ENCODE measurements around the gene GJD4.

The GJD4 gene, protein sequence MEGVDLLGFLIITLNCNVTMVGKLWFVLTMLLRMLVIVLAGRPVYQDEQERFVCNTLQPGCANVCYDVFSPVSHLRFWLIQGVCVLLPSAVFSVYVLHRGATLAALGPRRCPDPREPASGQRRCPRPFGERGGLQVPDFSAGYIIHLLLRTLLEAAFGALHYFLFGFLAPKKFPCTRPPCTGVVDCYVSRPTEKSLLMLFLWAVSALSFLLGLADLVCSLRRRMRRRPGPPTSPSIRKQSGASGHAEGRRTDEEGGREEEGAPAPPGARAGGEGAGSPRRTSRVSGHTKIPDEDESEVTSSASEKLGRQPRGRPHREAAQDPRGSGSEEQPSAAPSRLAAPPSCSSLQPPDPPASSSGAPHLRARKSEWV

DNA sequence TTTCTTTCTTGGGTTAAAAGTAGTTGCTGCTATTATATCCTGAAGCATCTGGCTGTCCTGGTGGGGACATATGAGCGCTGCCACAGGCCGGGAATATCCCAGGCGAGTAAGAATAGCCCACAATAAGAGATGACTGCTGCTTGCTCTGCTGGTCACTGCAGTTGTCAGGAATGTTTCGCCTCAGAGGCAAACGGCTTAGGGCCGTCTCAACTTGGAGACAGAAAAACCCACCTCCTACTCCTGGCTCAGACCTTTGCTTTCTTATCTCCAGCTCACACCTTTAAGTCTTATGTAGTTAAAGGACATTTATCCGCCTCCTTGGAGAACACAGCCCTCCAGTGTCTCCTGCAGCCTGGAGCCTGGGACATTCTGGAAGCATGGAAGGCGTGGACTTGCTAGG, at the start of gene GJD4:
Gene GJD4, plus strand, starts transcription at position 151 of the 400 bp plus-strand sequence. Its CDS starts 227 bp downstream, at position 378.
- no peak for DNase-seq (ENCODE audit: low spot score)

DNA sequence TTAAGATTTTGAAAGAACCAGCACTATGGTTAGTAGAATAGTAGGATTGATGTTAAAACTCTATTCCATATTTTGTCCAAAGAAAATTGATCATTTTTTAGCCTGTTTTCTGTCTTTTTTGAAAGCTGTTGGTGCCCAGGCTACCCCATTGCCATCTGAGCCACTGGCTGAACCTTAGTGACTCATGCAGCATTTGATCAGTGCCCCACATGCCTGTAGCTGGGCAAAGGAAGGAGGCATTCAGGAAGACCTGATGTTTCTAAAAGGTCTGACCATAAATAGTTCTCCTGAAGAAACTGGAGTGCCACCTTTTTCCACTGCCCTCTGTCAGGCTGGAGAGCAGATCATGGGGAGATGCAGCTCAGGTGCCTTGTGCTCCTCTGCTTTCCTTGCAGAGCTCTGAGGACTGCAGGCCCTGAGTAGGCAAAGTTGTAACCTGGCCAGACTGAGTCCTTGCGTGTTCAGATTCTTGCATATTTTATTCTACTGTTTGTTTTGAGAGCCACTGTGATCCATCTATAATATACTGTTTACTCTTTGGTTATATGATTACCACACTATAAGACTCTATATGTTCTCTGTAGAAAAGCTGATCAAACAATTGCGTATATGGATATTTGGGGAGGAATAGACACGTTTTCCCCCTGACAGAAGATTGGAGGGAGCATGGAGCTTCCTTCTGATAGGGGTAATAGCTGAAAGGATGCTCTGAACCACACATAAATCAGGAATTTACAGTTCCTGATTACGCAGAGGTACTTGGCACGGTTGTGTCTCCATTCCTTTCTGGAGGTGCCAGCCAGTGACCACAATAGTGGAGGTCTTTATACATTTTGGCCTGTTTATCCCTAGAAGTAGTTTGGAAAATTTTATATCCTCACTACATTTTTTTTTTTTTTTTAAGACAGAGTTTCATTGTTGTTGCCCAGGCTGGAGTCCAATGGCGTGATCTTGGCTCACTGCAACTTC, 48.9 kb upstream of the GJD4 start:
- DNase-seq (ENCODE audit: low spot score): no peak

DNA sequence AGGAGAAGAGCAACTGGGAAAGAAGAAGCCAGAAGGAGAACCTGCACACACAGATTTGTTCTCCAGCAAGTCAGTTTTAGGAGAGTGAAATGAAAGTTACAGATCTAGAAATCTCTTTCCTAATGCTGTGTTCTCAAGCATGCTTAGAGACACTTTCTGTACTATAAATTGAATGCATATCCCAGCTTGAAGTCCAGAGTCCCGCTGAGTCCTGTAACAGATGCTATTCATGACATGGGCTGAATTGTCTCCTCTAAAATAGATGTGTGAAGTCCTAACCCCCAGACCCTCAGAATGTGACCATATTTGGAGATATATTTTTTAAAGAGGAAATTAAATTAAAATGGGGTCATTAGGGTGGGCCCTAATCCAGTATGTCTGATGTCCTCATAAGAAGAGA, 46.9 kb upstream of the GJD4 start:
- no peak for DNase-seq (ENCODE audit: low spot score)

DNA sequence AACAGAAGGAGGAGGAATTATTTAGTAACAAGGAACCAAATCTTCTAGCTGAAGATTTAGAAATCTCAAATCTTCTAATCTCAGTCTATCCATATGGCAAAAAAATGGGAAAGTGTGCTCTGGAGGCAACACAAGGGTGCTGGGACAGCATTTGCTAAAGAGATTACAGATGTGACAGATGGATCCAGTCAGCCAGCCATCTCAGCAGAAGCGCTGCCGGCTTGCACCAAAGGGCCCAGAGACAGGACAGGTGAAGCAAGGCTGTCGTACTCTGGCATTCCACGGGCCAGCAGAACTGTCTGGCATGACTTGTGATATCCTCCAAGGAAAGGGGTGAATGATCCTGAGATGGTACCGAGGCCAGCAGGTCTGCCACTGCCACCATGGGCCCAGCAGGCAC, 45.7 kb upstream of the GJD4 start:
- no peak for DNase-seq (ENCODE audit: low spot score)

DNA sequence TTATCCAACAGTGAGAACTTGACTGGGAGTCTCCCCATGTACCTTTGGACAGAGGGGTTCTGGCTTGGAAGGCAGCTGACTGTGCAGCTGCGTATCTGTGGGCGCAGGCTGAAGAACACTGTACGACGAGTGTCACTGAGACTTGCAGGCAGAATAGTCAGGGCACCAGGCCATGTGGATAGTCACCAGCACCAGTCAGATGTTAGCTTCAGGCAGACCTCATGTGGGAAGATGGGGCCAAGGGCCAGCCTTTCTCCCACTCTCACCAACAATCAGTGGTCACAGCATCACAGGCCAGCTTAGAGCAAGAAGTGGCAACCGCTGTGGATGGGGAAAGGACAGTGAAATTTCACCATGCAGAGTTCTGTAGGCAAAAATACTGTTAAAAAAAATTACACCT, 43.4 kb upstream of the GJD4 start:
- no peak for DNase-seq (ENCODE audit: low spot score)

DNA sequence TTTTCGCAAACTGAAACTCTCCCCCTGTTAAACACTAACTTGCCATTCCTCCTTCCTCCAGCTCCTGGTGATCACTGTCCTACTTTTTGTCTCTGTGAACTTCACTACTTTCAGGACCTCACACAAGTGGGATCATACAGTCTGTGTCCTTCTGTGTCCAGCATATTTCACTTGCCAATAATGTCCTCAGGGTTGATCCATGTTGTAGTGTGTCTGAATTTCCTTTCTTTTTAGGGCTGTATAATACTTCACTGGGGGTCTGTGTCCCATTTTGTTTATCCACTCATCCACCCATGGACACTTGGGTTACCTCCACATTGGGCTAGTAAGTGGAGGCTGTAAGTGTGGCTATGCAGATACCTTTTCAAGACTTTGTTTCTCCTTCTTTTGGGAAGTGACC, 42.7 kb upstream of the GJD4 start:
- DNase-seq (ENCODE audit: low spot score): no peak

DNA sequence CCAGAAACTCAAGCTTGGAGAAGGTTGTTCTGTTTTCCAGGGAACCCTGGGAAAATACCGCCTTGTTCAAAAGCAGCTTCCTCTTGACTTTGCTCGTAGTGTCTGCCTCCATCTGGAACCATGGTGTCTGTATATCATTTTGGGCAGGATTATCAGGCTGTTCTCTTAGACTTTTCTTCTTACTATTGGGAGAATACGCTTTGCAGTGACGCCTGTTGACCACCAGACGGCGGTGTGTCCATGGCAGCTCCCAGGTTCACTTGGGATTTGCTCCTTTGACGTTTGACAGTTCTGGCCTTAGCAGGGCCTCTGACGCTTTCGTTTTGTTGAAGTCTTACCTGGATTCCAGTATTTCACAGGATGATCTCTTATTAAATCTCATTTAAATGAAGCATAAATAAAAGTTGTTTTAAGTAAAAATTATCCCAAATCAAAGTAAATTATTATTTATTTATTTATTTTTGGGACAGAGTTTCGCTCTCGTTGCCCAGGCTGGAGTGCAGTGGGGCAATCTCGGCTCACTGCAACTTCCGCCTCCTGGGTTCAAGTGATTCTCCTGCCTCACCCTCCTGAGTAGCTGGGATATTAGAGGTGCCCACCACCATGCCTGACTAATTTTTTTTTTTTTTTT, 41.8 kb upstream of the GJD4 start:
- DNase-seq (ENCODE audit: low spot score): peak; percentile 79

DNA sequence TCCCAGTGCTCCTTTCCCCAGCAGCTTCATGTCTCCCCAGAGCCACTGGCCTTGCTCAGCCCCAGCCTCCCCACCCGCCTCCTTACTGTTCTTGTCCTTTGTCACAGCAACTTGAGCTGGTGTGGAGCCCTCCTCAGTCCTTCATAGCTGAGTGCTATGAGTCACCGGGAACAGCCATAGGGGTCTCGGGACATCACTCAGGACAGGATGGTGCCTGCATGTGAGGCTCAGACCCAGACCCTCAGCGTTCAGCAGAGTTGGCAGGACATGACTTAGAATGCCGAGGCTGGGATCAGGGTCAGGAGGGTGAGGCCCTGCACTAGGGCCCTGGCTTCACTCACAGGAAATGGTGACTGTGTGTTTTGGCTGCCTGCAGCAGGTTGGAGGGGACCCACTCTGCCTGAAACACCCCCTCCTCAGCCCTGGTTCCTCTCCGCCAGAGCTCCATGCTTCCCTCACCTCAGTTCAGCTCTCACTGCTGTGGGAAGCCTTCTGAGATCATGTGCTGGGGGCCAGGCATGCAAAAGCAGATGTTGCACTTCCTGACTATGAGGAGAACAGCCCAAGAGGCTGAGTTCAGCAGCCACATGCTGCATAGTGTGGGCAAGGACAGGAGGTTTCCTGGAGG, 40.7 kb upstream of the GJD4 start:
- DNase-seq (ENCODE audit: low spot score): peak; percentile 58

DNA sequence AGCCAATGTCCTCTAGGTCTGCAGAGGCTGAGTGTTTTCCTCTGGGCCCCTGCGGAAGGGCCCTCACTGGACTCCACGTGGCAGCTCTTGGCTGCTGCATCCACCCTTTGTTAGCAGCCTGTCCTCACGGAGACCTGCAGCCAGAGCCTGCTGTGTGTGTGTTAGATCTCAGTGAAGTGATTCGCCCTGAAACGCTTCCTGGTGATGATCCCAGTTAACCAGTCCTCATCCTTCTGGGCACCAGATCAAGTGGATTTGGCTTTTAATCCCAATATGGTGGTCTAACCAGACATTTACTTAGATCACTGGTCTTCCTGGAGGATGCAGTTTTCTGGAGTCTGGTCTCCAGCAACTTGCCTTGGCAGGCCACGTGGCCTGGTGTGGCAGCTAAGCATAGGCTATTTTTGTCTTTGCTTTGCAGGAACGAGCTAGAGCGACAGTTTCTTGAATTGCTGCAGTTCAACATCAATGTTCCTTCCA, 39.5 kb upstream of the GJD4 start:
- DNase-seq (ENCODE audit: low spot score): peak; percentile 38

DNA sequence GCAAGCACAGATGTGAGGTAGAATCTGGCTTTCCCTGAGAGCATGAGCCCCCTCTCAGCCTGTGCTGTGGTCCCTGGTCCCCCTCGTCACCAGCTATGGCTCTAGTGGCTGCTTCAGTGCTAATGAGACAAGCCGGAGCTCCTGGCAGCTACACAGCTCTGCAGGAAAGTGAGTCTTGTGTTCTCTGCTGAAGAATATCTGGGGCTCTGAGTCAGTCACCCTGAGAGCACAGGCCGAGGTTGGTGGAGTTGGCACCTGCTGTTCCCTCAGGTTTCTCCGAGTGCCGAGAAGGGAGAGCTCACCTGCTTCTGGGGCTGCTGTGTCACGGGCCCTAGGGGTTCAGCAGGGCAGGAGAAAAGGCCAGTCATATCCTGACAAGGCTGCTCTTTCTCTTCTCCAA, 37.2 kb upstream of the GJD4 start:
- DNase-seq (ENCODE audit: low spot score): no peak

DNA sequence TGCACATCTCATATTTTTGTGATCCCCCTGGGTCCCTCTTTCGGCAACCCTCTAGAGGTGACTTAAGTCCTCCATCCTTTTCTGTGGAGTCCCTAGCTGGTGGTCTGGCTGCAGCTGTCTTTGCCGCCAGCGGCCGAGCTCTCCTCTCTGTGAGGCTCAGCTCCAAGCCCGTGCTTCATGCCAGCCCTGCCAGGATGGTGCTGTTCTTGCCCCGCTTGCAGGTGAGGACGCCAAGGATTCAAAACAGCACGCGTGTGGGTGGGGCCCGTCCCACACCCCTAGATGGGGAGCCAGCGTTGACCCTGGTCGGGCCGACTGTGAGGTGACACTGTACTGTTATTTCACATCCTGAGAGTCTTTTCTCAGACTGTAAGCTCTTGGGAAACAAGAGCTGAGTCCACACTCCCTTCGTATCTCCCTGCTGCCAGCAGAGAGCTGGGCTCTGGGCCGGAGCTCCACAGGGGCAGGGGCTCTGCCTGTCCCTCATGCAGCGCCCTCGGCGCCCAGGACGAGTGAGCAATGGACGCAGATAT, 36.6 kb upstream of the GJD4 start:
- no peak for DNase-seq (ENCODE audit: low spot score)

DNA sequence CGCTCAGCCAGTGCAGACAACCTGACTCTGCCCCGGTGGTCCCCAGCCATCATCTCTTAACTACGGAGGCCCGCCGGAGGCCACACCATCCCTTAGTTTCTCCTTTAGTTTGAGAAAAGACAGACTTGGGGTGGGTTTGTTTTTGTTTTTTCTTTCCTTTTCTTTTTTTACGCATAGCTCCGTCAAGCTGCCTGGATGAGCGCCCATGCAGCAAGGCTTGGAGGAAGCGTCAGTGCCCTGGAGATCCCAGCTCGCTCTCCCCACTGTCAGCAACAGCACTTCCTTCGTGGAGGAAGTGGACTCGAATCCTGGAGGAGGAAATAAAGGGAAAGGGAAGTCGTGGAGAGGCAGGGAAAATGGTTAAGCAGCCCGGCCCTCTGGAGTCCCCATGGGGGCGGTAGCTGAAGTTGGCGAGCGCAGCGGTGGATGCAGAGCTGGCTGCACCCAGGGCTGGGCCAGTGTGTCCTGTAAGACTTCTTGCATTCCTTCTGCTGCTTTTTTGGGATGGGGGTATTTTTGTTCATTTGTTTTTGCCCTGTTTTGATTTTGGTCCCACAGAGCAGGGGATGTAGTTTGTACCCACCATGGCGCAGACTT, 35.9 kb upstream of the GJD4 start:
- no peak for DNase-seq (ENCODE audit: low spot score)

DNA sequence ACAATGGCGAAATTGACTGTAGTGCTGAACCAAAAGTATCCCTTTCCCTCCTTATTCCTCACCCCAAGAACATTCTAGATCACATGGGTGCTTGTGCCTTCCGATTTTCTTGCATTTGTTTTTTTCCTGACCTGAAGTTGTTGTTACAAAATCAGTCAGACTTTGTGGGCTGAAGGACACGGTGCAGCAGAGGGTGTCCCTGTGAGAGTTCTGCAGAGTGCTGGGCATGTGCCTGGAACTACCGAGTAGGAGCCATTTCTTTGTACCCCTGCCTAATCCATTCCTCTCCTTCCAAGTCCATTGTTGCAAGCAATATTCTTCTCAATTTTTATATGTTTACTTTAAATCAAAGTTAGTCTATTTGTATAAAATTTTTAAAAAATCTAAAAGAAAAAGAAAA, 35.3 kb upstream of the GJD4 start:
- no peak for DNase-seq (ENCODE audit: low spot score)

DNA sequence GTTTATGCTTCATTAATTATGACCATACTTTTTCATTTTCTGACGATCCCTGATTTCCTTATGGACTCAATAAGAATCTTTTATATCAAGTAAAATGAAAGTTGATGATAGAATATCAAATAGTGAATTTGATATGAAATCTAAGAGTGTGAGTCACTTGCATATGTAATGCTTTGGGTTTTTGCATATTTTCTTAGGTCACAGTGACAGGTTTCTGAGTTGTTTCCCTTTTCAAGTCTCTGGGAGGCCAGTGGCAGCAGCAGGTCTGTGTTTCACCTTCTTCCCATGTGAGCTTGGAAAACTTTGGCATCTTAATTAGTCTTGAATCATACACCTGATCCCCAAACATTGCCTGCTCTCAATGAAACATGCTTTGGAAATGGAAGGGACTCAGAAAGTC, 34.7 kb upstream of the GJD4 start:
- DNase-seq (ENCODE audit: low spot score): no peak

DNA sequence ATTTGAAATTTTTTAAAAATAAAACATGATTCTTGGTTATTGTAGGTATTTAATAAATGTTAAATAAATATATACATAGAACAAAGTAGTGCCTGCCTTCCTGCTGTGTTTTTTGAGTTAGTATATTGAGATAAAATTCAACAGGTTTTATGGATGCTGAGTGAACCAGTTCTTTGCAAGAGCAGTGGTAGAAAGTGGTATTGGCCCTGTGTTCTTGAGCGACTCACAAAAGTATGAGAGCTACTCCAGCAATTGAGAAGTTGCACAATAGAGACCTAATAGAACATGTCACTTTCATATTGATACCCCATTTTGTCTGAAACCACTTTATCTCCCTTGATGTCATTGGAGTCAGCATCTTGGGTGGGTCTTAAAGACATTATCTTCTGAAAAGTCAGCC, 32.6 kb upstream of the GJD4 start:
- no peak for DNase-seq (ENCODE audit: low spot score)

DNA sequence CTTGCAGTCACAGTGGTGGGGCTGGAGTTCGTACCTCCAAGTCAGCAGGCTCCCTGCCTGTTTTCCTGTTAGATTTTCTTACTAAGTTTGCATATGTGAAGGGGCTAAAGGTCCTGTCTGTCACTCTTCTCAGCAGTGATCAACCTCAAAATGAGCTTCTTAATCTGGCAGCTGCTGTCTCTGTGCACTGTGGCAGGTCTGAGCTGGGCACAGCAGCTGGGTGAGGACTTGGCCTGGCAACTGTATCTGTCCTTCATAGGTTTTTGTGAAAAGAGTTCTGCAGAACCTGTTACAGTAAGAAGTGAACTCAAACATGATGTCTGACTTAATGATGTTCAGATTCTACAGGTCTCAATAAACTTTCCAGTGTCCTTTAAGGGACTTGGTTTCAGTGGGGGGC, 31.3 kb upstream of the GJD4 start:
- DNase-seq (ENCODE audit: low spot score): no peak

DNA sequence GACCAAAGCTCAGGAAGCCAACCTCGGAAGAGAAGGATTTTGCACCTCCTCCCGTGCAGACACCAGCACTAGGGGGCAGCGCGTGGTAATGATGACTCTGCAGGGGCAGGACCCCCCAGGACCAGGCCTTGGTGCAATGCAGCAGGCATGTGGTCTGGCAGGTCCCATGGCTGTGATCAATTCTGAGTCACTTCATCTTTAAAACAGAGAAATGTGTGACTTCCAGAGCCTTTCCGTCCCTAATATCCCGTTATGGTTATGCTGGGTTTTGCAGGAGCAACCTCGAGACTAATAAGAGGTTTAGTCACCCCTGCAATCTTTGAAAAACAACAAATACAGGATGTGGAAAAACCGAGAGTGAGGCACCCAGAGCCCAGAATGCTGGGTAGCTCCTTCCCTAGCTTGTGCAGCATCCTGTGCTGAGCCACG, 30.2 kb upstream of the GJD4 start:
- peak; percentile 87 for DNase-seq (ENCODE audit: low spot score)

DNA sequence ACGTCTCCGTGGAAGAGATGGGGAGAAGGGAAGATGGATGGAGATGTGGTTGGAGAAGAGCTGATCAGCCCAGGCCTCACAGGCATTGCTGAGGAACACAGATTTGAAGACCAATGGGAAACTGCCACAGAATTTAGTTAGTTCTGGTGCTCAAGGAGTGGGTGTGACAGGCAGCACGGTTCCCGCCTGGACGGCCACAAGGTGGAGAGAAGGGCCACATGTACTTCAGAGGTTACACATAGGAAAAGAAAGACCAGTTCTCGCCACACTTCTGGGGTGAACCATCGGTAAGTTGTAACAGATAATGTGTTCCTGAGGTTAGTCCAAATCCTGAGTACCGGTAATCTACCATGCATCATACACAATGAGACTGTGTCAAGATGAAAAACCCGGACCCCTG, 29.5 kb upstream of the GJD4 start:
- DNase-seq (ENCODE audit: low spot score): no peak

DNA sequence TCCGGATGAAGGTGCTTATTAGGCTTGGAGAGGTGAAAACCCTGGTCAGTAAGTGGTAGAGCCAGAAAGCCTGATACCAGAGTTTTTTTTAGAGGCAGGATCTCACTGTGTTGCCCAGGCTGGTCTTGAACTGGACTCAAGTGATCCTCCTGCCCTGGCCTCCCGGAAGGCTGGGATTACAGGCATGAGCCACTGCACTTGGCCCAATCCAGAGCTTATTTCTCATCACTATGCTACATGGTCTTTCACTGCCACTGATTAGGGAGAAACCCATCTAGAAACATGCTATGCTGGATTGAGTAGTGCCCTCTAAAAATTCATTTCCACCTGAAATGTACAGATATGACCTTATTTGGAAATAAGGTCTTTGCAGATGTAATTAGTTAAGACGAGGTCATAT, 28.4 kb upstream of the GJD4 start:
- DNase-seq (ENCODE audit: low spot score): no peak

DNA sequence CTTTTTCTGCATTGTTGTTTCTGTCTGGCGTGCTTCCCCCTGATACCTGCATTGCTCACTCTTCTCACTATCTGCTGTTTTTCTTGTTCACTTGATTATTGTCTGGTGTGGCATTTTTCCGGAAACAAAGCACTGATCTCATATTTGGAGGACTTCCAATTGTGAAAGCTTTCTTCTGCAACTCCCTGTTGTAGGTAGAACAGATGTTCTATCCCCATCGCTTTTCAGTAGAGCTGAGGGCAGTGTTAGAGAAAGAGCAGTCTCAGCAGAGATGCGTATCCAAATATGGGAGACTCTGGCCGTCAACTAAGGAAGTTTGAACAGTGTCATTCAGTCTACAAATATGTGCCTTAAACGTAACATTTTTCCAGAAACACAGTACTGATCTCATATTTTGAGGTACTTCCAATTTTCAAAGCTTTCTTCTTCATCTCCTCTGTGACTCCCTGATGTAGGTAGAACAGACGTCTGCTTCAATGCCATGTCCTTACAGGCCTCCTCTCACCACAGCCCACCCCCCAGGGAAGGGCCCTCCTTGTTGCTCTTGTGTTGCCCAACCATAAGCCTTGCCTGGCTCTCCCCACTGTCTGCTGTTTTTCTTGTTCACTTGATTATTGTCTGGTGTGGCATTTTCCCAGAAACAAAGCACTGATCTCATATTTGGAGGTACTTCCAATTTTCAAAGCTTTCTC, 27.1 kb upstream of the GJD4 start:
- peak; percentile 21 for DNase-seq (ENCODE audit: low spot score)

DNA sequence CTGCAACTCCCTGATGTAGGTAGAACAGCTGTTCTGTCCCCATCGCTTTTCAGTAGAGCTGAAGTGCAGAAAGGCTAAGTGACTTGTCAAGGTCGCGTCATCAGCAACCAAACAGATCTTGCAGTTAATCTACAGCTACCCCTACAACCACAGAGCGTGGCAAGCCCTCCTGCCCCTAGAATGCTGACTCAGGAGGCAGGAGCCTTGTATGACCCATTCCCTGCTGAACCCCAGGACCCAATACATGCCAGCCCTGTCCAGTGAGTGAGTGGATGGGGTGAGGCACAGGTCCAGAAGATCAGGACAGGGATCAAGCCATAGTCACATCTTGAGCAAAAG, 26.6 kb upstream of the GJD4 start:
- no peak for DNase-seq (ENCODE audit: low spot score)

Data from AG20443 (cell line).